Fibroblast of the aortic adventitia (primary cell): Measurements from ENCODE around the gene NACC2. TPM values are rescaled to one million over a fixed set of nuclear protein-coding genes. Genes with fewer than 3 reads are reported as not detected.

Source experiments
- DNase-seq: peaks from one replicate; pipeline ENCODE4 v3.0.0-alpha.2; 2010; ENCODE audit warnings: low read depth
- H3K4me3 ChIP-seq: 2 replicates; pipeline ENCODE4 v1.5.1; 2011; ENCODE audit warnings: low read depth, mild to moderate bottlenecking, control low read depth, low read length, moderate library complexity
- total RNA-seq: library from RNA; depleted of rRNA; stranded (reverse); fragments of >200 nt; gene quantifications from 2 replicates; pipeline ENCODE4 v1.2.3, GENCODE V29; 2012; ENCODE audit warnings: low replicate concordance
- TF ChIP-seq, protein P1 (sequence below): IDR thresholded peaks from 2 replicates; pipeline ENCODE4 v1.5.1; 2011; ENCODE audit warnings: mild to moderate bottlenecking, low read length, control low read depth, inconsistent platforms; ENCODE audit not compliant: insufficient read depth

NACC2 gene
- total RNA-seq, 1 donor: 17.4 TPM

DNA sequence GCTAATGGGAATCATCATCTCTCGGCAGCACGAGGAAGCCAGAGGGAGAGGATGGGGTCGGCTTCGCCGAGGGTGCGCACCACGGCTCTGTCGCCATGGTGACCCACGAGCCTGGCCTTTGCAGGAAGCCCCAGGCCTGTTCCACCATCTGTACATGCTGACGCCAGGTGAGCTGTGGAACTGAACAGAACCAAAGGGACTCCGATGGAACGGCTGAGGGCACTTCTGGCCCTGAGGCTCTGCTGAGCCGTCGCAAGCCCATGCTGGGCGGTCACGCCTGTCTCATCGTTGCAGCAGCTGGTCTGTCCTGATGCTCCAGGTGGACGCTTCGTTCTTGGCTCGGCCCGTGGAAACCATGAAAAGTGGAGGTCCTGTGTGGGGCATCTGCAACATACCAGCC lies 99.3 kb downstream of the NACC2 start:
- TF ChIP-seq, protein P1, sequence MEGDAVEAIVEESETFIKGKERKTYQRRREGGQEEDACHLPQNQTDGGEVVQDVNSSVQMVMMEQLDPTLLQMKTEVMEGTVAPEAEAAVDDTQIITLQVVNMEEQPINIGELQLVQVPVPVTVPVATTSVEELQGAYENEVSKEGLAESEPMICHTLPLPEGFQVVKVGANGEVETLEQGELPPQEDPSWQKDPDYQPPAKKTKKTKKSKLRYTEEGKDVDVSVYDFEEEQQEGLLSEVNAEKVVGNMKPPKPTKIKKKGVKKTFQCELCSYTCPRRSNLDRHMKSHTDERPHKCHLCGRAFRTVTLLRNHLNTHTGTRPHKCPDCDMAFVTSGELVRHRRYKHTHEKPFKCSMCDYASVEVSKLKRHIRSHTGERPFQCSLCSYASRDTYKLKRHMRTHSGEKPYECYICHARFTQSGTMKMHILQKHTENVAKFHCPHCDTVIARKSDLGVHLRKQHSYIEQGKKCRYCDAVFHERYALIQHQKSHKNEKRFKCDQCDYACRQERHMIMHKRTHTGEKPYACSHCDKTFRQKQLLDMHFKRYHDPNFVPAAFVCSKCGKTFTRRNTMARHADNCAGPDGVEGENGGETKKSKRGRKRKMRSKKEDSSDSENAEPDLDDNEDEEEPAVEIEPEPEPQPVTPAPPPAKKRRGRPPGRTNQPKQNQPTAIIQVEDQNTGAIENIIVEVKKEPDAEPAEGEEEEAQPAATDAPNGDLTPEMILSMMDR: no peak
- DNase-seq: no peak
- no peak overlapping the region for H3K4me3 ChIP-seq

GRCh38 chr9:135994501-135995192 lies 100.4 kb downstream of the NACC2 start:
- DNase-seq: no peak
- H3K4me3 ChIP-seq: no peak overlapping the region
- TF ChIP-seq, protein P1: no peak

DNA sequence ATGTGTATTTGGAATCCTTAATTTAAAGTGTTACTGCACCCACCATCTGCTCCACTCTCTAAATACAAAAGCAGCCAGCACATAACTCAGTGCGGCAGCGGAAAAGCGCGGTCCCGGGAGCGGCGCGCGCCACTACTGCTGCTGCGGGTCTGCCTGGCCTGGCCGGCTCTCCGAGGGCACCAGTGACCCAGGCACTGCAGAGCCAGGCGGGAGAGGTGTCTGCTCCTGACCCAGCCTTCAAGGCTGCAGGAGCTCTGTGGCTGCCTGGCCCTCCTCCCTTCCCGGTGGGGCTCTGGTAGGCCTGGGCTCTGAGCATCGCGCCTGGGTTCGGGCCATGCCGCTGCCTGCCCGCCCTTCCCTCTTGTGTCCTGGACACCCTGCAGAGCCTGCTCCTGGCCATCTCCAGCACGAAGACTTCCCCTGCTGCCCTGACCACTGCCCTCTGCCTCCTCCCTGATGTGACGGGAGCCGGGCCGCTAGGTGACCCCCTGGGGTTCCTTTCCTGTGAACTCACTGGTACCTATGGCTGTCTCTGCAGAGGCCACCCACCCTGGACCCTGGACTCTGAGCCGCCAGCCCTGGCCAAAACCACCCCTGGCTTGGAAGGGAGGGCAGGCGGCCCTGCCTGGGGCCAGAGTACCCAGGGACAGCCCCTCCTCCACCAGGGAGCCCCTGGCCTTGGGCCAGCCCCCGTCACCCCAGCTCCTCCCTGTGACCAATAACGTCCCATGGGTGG lies 101.2 kb downstream of the NACC2 start:
- TF ChIP-seq, protein P1: no peak
- H3K4me3 ChIP-seq: no peak overlapping the region
- DNase-seq: no peak

GRCh38 chr9:135993409-135993742 lies 101.7 kb downstream of the NACC2 start:
- TF ChIP-seq, protein P1: no peak
- no peak overlapping the region for H3K4me3 ChIP-seq
- DNase-seq: no peak

GRCh38 chr9:135992486-135993408 lies 102.3 kb downstream of the NACC2 start:
- TF ChIP-seq, protein P1: no peak
- peak overlapping the region; percentile 28 for H3K4me3 ChIP-seq
- peak; percentile 76 for DNase-seq

- no peak for DNase-seq
- no peak overlapping the region for H3K4me3 ChIP-seq
- TF ChIP-seq, protein P1: no peak
Observed at GRCh38 chr9:135991771-135992170, 103.3 kb downstream of the NACC2 start.
